Gastrocnemius medialis (tissue), 4 donors: Measurements from ENCODE around the gene FANCC.

Source experiments
- POLR2A ChIP-seq, 2 donors: fragments of 450-650 bp; IDR thresholded peaks; one replicate each; pipeline ENCODE4 v1.6.1; 2017; ENCODE audit warnings: antibody characterized with exemption in 2 of 2, mild to moderate bottlenecking in 2 of 2, moderate library complexity in 2 of 2
- TF ChIP-seq, protein P1 (sequence below), 5 experiments: fragments of 450-650 bp in 3 of 5; fragments of 200-600 bp in 2 of 5; sonication (generic) in 2 of 5; IDR thresholded peaks in 4 of 5; conservative IDR thresholded peaks in 1 of 5; 1 replicate in 4 of 5; 2 replicates in 1 of 5; pipeline ENCODE4 v1.5.1; 2016 to 2019; ENCODE audit warnings: antibody characterized with exemption in 5 of 5, mild to moderate bottlenecking in 3 of 5, moderate library complexity in 3 of 5

DNA sequence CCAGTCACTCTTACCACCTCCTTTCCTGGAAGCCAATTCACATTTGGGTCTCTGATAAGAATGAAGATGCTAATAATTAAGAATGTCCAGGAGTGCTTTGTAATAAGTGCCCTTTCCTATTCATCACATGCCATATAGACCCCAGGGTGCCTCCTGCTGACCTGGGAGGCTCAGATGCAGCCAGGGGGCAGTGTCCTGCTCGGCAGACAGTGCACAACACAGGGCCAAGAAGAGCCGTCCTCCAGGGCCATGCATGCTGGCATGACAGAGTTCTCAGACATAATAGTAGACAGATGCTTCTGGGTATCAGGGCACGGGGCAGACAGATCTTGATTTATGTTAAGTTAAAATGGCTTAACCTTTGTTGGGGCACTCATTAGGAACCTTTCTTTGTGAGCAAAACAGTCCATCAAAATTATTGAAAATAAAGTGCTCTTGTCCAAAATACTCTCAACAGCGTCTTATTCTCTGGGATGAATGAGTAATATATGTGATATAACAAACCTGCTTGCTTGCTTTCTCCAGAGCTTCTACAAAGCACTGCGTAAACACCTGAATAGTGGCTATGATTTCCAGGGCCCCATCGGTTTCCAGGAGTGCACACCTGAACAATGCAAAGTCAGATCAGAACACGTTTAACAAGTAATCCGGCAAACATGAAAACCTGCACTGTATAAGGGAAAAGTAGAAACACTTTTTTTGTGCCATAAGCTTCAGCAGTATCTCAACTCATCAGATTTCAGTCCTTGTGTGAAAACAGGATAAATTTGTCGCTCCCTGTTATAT lies 192.7 kb downstream of the FANCC start:
- TF ChIP-seq POLR2A (IDR thresholded peaks at IDR 0.05) = no peak
- TF ChIP-seq, protein P1, sequence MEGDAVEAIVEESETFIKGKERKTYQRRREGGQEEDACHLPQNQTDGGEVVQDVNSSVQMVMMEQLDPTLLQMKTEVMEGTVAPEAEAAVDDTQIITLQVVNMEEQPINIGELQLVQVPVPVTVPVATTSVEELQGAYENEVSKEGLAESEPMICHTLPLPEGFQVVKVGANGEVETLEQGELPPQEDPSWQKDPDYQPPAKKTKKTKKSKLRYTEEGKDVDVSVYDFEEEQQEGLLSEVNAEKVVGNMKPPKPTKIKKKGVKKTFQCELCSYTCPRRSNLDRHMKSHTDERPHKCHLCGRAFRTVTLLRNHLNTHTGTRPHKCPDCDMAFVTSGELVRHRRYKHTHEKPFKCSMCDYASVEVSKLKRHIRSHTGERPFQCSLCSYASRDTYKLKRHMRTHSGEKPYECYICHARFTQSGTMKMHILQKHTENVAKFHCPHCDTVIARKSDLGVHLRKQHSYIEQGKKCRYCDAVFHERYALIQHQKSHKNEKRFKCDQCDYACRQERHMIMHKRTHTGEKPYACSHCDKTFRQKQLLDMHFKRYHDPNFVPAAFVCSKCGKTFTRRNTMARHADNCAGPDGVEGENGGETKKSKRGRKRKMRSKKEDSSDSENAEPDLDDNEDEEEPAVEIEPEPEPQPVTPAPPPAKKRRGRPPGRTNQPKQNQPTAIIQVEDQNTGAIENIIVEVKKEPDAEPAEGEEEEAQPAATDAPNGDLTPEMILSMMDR (IDR thresholded peaks at IDR 0.05 in 4 of 5, conservative IDR thresholded peaks at IDR 0.05 in 1 of 5) = peak in 4 of 5 experiments; percentile 14 to 35 (median 20)
